MM.1S (cell line): ENCODE data around the gene IGF1R.

Experiments used
- DNase-seq: peaks from one replicate; pipeline ENCODE4 v3.0.0-alpha.2; 2015
- H2AFZ ChIP-seq: fragments of 300-600 bp; sonication (generic); 2 replicates; pipeline ENCODE4 v1.6.0; 2016; ENCODE audit warnings: antibody characterized with exemption, low read length
- H3F3A ChIP-seq: fragments of 300-600 bp; sonication (generic); 2 replicates; pipeline ENCODE4 v1.6.1; 2016; ENCODE audit warnings: mild to moderate bottlenecking, antibody characterized with exemption, low read length, moderate library complexity, mixed read lengths; ENCODE audit not compliant: insufficient read depth
- H3K27ac ChIP-seq: fragments of 300-600 bp; sonication (generic); 2 replicates; pipeline ENCODE4 v1.5.1; 2016; ENCODE audit warnings: mild to moderate bottlenecking, low read length
- H3K27me3 ChIP-seq: fragments of 300-600 bp; sonication (generic); replicated peaks from 2 replicates; pipeline ENCODE4 v1.6.0; 2016; ENCODE audit warnings: low read length; ENCODE audit not compliant: insufficient read depth
- H3K36me3 ChIP-seq: fragments of 300-600 bp; sonication (generic); replicated peaks from 2 replicates; pipeline ENCODE4 v1.6.1; 2016; ENCODE audit warnings: mild to moderate bottlenecking, low read length, mixed read lengths; ENCODE audit not compliant: insufficient read depth
- H3K4me1 ChIP-seq: fragments of 300-600 bp; sonication (generic); 2 replicates; pipeline ENCODE4 v1.6.1; 2016; ENCODE audit warnings: low read length, mixed read lengths
- H3K4me2 ChIP-seq: fragments of 300-600 bp; sonication (generic); 2 replicates; pipeline ENCODE4 v1.6.0; 2016; ENCODE audit warnings: low read depth, low read length
- H3K4me3 ChIP-seq: fragments of 300-600 bp; sonication (generic); 2 replicates; pipeline ENCODE4 v1.5.1; 2016; ENCODE audit warnings: low read length, mixed read lengths
- H3K79me2 ChIP-seq: fragments of 300-600 bp; sonication (generic); 2 replicates; pipeline ENCODE4 v1.6.1; 2016; ENCODE audit warnings: mixed run types, low read length, mixed read lengths
- H3K9ac ChIP-seq: fragments of 300-600 bp; sonication (generic); 2 replicates; pipeline ENCODE4 v1.6.1; 2016; ENCODE audit warnings: low read length, mixed read lengths
- H3K9me2 ChIP-seq: fragments of 300-600 bp; sonication (generic); replicated peaks from 2 replicates; pipeline ENCODE4 v1.6.1; 2016; ENCODE audit warnings: mild to moderate bottlenecking, low read length, mixed read lengths; ENCODE audit not compliant: insufficient read depth
- H3K9me3 ChIP-seq: fragments of 300-600 bp; sonication (generic); replicated peaks from 2 replicates; pipeline ENCODE4 v1.6.1; 2016; ENCODE audit warnings: mild to moderate bottlenecking, low read length, mixed read lengths; ENCODE audit not compliant: insufficient read depth
- H4K20me1 ChIP-seq: fragments of 300-600 bp; sonication (generic); 2 replicates; pipeline ENCODE4 v1.6.1; 2016; ENCODE audit warnings: mild to moderate bottlenecking, low read length, moderate library complexity, mixed read lengths; ENCODE audit not compliant: insufficient read depth
- CTCF ChIP-seq: fragments of 300-600 bp; sonication (generic); IDR thresholded peaks from 2 replicates; pipeline ENCODE4 v1.5.1; 2016; ENCODE audit warnings: antibody characterized with exemption, low read length, mixed read lengths
- EZH2 ChIP-seq: fragments of 300-600 bp; sonication (generic); optimal IDR thresholded peaks from 2 replicates; pipeline ENCODE3; 2017; ENCODE audit warnings: low read depth, mild to moderate bottlenecking, antibody characterized with exemption, low read length, mixed read lengths
- EZH2phosphoT487 ChIP-seq: fragments of 300-600 bp; sonication (generic); IDR thresholded peaks from 2 replicates; pipeline ENCODE4 v1.6.1; 2018; ENCODE audit warnings: antibody characterized with exemption, low read length

The IGF1R gene

GRCh38 chr15:98794748-98795147 lies 146.4 kb downstream of the IGF1R start:
- Histone ChIP-seq H2AFZ (no peak overlapping the region), H3K27ac (no peak overlapping the region), H3K4me3 (no peak overlapping the region), H3K9me3 (no peaks in the 10 kb centered on the region), H3K79me2 (peaks cover 79% of the 10 kb centered on the region), H3F3A (no peaks in the 10 kb centered on the region), H3K9me2 (no peaks in the 10 kb centered on the region), H3K4me2 (no peak overlapping the region), H3K36me3 (no peaks in the 10 kb centered on the region), H3K27me3 (no peaks in the 10 kb centered on the region), H3K9ac (no peak overlapping the region), H3K4me1 (no peaks in the 10 kb centered on the region), H4K20me1 (no peaks in the 10 kb centered on the region; the same call in 1 of the 2 replicates)
- DNase-seq: no peak
- TF ChIP-seq EZH2phosphoT487 (no peak), EZH2 (no peak), CTCF (no peak)

- H3K9ac ChIP-seq: no peak overlapping the region
- no peak overlapping the region for H3K27ac ChIP-seq
- H3K4me3 ChIP-seq: no peak overlapping the region
- H3K79me2 ChIP-seq: peaks cover 80% of the 10 kb centered on the region
- no peaks in the 10 kb centered on the region for H3K4me1 ChIP-seq
- H3K27me3 ChIP-seq: no peaks in the 10 kb centered on the region
- H4K20me1 ChIP-seq: no peaks in the 10 kb centered on the region; the same call in 1 of the 2 replicates
- no peaks in the 10 kb centered on the region for H3K36me3 ChIP-seq
- no peak for DNase-seq
- no peak overlapping the region for H3K4me2 ChIP-seq
- TF ChIP-seq EZH2 (no peak), CTCF (no peak), EZH2phosphoT487 (no peak)
- H3K9me3 ChIP-seq: no peaks in the 10 kb centered on the region
- no peaks in the 10 kb centered on the region for H3K9me2 ChIP-seq
- no peaks in the 10 kb centered on the region for H3F3A ChIP-seq
- no peak overlapping the region for H2AFZ ChIP-seq
Observed at GRCh38 chr15:98795980-98796379, 147.6 kb downstream of the IGF1R start.

GRCh38 chr15:98796685-98797357 lies 148.5 kb downstream of the IGF1R start:
- Histone ChIP-seq H3K9ac (no peak overlapping the region), H3K27me3 (no peaks in the 10 kb centered on the region), H3K27ac (no peak overlapping the region), H3K4me1 (no peaks in the 10 kb centered on the region), H3K4me2 (no peak overlapping the region), H3K36me3 (no peaks in the 10 kb centered on the region), H4K20me1 (no peaks in the 10 kb centered on the region; the same call in 1 of the 2 replicates), H3K4me3 (no peak overlapping the region), H3F3A (no peaks in the 10 kb centered on the region), H3K9me2 (no peaks in the 10 kb centered on the region), H3K9me3 (no peaks in the 10 kb centered on the region), H2AFZ (no peak overlapping the region), H3K79me2 (peaks cover 85% of the 10 kb centered on the region)
- TF ChIP-seq EZH2phosphoT487 (no peak), CTCF (no peak), EZH2 (no peak)
- DNase-seq: no peak
